ENCODE measurements around the gene APBA1.
"Not testable (repeated sequence)": the region's sequence is repeated elsewhere in the genome, so short reads cannot be mapped to it uniquely, and the experiment has no call there.

APBA1 gene

DNA sequence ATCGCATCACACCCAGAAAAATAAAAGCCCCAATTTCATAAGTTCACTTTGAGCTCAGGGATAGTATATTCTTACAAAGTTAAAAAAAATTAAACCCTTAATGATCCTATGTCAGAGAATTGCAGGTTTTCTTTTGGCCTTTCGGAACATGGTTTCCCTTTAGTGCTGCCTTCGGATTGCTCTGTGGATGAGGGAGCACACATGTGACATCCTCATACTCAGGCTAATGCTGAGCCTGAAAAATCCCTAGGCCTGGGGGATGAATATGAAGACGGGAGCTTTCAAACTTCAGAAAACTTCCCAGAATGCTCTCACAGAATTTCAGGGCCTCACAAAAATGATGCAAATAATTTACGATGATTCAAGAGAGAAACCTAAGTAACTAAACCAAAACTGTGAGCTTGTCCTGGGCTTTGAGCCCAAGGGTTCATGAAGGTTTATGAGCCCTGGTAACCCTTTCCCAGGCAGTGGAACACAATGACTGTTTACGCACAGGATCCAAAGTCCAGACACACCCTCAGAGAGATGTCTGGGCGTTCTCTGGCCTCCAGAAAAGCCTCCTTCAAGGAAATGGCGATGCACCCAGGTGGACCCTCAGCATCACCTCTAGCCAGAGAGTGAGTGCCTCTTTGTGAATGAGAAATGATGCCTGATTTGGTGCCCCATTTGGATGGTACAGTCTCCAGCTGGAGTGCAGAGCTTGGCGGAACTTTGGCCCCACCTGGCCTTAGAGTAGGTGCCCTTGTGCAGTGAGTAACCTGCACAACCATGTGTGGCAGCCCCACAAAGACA is 201.8 kb downstream of the APBA1 start:
- DNase-seq, result no peak

DNA sequence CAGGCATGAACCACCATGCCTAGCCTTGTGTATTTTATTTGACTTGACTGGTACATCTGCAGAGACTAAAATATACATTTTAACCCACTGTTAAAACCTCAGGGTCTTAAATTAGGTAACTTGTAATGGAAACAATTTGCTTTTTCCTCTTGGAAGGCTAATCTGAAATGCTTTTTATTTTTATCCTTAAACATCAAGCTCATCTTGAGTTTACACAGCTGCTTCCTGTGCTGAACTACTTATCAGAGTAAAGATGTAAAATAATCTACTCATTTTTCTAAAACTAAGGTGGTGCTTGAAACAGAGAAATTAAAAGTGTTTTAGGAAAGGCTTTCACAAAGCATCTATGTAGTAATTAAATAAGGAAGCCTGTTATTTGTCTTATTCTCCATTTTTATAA is 203.0 kb downstream of the APBA1 start:
- DNase-seq, result no peak

DNA sequence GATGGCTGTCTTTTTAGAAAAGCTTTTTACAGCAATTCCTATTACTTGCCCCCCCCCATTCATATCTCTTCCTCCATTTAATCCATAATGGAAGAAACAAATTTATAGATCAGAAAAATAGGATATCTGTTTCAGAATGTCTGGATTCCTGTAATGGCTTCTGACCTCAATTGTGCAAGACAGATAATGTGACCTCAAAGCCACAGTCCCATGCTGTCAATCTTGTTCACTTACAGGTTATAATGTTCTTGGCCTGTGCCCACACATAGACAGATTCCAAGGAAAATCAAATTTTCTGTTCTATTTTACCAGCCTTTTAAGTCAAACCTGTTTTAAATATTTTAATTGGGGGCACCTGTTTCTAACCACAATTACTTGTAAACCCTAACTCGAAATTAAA is 203.8 kb downstream of the APBA1 start:
- DNase-seq, result no peak

DNA sequence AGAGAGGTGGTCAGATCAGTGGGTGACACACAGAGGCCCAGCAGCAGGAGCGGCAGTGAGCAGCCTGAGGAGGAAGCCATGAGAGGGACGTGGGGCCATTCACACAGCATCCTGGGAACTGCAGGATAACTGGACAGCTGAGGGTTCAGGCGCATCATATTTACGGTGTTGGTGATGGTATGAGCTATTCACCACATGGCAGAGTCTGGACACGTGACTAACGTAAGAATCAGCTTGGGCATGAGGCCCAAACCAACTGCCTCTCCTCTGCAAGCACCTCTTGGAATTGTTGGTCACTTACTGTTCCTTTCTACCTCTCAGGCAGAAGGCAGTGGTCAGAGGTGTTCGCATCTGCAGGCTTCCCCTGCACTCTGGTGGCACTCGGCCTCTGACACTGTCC is 206.0 kb downstream of the APBA1 start:
- DNase-seq, result no peak

DNA sequence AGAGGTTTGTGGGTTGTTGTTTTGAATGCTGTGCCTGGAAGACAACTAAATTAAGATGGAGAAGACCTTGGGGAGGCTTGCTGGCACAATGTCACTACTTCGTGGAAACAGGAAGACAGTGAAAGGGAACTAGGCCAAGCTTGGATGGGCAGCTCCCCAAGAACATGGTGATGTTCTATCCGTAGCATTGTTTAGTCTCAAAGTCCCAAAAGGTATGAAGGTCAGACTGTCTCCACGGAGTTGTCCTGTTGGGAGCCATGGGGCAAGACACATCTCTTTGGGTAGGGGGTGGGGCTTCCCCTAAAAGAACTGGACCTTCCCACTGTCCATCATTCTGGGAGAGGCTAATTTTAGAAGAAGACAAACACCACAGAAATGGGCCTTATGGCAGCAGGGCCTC is 206.7 kb downstream of the APBA1 start:
- DNase-seq, result no peak

DNA sequence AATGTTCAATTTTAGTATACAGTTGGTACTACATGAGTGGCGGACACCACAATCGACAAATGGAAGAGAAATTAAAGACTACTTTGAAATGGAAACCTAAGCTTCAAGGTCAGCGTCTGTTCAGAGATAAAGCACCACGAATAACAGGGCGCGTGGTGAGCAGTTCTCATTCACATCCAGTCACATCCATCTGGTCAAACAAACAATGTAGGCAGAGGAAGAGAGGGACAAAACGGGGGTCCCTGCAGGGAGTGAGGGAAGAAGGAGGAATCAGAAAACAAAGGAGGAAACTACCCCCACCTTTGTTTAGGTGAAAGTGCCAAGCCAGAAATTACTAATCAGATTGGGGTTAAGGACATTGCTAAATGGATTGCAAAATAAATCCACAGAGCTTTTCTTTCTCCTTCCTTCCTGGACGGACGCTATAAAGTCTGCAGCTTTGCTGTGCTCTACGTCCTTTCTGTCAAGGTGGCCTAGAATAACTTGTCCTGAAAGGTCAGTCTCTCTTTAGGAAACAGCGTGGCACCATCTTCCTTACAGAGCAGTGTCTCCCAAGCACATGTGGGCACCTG is 208.6 kb downstream of the APBA1 start:
- no peak for DNase-seq

DNA sequence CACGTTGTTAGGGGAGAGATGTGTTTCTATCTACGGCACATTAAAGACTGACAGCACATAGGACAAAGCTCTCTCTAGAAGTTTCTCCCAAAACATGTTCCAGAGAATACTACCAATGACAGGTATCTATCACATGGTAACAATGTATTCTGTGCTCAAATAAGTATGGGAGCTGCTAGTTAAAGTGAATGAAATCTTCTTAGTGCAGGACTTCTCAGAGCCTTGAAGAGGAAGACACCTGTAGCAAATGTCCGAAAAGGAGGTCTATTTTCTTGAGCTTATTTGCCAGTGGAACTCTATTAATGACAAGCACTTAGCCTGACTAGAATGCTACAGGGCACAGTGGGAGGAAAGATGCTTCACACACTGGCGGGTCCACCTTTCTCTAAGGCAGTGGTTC is 209.8 kb downstream of the APBA1 start:
- no peak for DNase-seq

DNA sequence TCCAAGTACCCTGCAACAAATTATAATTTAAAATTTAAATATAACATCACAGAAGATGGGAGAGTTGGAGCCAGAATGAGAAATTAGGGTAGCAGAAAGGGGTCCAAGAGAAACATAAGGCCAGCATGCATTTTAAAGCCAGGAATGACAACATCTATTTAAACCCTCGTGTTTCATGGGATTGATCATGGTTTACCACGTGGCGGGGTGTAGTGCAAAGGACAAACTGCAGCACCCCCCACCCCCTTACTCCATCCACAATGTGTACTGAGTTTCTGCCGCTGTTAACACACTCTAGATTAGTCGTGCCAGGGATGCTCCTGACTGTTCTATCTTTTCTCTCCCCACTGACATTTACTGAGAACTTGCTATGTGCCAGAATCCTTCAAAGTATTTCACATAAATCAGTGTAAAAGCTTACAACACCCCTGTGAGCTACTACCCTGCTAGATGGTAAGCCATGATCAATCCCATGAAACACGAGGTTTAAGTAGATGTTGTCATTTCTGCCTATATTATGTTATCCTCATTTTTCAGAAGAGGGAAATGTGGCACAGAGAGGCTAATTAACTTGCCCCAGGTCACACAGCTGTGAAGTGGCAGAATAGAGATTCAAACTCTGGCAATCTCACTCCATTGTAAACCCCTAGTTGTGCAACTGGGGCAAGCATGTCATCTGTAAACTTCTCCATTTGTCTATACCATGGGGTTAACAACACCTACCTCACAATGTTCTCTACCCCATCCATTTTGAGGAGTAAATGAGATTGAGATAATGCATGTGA is 210.9 kb downstream of the APBA1 start:
- DNase-seq, result no peak

DNA sequence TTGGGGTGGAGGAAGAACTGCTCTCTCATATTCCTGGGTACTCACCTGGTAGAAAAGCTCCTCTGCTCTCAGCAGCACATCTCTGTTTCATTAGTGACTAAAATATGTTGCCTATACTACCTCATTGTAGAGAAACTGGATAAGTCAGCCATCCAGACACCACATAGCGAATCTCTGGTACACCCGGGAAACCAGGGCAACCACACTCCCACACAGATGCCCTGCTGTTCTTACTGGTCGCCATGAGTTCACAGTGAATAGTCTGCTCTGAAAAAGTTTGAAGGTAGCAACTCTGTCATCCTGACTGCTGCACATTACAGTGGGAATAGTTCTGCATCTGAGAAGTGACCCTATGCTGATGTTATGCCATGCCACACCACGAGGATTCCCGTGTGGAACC is 212.2 kb downstream of the APBA1 start:
- no peak for DNase-seq

DNA sequence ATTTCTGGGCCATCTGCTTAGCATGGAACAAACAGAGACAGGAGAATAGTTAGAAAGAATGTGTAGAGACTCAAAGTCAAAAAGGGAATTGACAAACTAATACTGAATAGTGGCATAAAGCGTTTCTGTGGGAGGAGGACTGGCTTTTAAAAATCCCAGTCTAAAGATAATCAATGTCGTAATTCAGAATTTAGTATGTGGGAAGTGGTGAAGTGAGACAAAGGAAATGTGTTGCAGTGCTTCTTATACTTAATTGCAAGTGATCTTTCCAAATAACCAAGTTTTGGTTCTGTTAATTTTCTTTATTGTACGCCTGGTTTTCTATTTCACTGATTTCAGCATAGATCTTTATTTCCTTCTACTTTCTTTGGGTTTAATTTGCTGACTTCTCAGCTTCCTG is 214.0 kb downstream of the APBA1 start:
- DNase-seq, result no peak

DNA sequence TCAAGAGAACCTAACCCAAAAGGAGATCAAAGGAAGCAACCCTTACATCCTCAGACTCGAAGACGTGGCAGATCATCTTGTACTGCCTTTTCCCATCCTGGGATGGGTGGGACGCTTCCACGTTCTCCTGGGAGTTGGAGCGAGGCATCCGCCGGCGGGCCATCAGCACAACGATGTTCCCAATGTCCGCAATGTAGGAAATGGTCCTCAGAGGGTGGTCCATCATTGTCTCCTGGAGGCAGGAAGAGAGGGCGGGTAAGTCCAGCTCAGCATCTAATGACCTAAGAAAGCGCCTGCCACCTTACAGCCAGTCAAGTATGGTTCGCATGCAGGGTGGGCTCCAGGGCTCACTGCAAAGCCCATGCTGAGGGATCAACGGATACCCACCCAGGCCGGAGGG is 216.0 kb downstream of the APBA1 start:
- no peak for DNase-seq

DNA sequence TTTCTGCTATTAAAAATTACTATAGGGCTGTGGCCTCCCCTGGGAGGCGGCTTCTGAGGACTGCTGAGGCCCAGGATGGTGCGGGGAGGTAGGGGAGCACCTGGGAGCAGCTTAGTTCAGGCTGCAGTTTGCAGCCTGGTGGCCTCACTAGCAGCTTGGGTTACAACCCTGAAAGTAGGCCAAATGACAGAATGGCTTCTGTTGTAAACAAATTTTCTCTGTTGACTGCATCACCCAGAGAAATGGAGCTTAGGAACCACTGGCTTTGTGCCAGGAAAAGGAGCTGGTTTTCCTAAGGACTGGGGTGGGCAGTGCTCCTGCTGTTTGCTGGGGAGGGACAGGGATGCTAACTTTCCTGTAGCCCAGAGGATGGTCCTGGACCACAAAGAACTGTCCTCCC is 216.9 kb downstream of the APBA1 start:
- DNase-seq, result peak; percentile 6

DNA sequence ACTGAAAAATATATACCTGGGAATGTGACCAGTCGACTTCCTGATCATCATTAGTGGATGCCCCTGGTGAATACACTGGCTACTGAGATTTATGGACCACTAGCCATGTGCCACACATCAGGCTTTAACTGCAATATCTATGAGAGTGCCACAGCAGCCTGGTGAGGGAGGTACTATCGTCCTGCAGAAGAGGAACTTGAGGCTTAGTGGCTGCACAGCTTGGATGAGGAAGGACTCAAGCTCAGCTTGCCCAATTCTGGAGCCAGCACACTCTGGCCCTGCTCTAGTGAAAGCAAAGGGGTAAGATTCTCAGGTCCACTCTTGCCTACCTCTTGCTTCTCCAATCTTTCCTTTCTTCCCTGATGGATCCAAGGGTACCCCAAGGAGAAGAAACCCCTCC is 217.8 kb downstream of the APBA1 start:
- no peak for DNase-seq

DNA sequence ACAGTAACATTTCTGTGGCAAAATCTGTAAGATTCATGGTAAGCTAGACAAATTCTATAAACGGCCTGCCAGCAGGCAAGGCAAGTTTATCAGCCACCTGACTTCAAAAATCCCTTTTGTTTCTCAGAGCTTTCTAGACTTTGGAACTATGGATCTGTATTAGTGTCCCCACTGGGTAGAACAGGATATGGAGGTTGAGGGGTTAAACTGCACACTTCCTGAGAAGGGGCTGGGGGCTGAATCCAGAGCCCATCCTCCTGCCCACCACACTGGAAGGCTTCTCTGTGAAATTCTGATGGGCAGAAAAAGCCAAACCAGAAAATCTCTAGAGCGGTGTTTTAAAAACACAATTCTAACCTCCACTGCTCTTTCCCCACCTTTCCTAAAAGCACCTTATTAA is 218.4 kb downstream of the APBA1 start:
- no peak for DNase-seq

DNA sequence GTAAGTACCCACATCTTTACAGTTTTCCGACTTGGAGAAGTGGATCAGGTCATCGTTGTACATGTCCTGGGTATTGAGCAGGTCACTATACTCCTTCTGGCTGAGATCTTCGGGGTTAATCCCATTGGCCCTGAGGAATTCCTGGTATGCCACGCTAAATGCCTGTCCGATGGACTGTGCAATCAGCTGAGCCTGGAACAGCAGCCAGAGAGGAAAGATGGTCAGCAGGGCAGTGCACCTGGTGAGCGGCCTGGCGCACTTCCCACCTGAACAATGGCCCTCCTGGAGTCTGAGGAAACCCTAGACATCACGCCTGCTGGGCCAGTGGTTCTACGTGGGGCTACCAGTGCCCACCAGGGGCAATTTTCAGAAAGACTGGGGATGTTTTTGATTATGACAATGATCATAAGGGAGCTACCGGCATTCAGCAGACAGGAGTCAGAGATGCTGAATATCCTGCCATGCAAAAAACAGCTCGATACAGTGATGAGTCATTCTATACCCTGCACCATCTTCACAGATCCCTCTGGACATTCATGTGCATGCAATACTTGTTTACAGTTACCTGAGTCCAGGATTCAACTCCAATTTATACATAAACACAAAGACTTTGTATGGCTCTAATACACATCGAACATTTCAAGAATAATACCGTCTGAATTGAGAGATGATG is 219.9 kb downstream of the APBA1 start:
- no peak for DNase-seq

DNA sequence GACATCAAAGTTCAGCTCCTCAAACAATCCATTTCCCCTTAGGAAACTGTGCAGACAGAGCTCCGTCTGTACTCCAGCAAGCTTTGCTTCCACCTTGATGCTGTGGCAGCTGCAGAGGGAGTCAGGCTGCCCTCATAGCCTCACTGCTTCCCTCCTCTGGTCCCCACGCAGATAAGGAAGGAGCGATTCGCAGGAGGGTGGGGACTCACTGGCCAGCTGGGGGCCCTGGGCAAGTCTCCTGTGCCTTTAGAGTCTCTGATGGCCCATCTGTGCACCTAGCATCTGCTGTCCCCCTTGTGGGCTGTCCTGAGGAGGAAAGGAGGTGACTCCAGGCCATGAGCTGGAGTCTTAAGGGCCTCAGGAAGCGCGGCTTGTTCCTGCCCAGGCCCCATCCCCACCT is 225.7 kb downstream of the APBA1 start:
- DNase-seq, result no peak

DNA sequence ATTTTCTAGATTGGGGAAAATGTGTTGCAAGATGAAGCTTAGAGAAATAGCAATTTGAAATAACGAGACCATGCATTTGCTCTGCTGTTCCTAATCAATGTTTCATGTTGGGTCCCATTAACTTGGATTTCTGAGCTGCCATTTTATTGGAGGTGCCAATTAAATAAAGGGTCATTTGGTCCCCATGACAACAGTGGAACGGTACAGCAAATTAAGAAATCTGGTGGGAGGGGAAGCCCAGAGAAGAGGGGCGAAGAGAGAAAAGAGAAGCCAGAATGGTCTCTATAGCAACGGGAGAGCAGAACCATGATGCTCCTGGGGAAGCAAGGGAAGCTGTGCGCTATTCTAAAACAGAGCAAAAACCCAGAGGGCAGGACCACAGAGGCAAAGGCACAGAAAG is 226.9 kb downstream of the APBA1 start:
- DNase-seq, result no peak

DNA sequence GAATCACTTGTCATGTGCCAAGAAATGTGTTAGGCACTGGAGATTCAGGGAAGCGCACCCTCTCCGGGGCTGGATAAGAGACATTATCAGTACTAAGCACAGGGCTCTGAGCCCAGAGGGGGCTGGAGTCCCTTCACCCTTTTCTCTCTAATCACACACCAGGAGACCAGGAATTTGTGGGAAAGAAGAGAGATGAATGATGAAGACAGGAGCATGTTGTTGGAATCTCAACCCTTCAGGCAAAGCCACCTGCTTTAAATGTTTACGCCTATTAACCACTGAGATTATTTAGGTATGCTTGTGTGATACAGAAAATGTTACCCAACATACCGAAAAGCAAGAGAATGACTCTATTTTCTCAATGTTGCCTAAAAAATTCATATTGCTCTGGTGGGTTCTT is 227.4 kb downstream of the APBA1 start:
- DNase-seq, result no peak

DNA sequence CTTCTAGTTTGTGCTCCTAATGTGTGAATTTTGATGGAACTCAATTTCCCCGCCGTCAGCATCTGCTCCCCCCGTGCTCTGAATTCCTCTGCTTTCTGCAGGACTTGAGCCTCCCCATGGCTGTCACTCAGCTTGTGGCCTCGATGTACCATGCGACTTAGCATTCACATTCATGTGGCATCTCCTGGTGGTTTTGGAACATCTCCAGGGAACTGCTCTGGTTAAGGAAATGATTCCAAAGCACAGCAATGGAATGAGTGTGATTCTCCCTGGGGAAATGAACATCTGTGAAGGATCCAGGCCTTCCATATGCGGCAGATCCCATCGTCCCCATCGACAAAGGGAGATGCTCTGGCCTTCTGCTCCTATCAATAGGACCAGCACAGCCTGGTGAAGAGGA is 228.2 kb downstream of the APBA1 start:
- DNase-seq, result no peak

DNA sequence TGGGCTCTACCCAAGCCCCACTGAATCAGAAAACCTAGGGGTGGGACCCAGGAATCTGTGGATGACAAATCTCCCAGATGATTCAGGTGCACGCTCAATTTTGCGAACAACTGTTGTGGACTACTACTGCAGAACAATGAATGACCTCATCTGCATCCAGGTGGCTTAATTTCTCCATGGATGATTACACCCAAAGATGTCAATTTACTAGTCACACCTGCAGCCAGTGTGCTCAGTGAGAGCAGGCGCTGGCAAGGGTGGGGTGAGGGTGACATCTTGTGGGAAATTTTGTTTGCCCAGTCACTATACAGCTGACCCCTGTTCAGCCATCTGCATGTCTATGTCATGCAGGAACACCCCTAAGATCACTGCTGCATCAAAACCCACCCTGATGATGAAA is 229.0 kb downstream of the APBA1 start:
- DNase-seq, result peak; percentile 69

DNA sequence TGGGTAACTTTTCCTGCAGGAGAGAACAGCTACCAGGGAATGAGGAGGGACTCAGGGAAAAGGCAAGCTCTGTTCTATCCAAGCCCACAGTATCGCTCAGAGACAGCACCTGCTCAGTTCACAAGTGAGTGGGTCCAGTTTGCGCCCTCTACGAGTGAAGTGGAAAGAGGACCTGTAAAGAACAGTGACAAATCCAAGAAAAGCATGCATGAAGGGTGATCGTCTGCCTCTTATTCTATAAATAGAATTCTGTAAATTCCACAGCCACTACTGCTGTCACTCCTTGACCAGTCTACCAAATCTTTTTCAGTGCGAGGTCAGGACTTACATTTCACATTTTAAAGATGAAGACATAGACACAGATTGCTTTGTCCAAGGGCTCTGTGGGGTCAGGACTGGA is 229.7 kb downstream of the APBA1 start:
- DNase-seq, result no peak

DNA sequence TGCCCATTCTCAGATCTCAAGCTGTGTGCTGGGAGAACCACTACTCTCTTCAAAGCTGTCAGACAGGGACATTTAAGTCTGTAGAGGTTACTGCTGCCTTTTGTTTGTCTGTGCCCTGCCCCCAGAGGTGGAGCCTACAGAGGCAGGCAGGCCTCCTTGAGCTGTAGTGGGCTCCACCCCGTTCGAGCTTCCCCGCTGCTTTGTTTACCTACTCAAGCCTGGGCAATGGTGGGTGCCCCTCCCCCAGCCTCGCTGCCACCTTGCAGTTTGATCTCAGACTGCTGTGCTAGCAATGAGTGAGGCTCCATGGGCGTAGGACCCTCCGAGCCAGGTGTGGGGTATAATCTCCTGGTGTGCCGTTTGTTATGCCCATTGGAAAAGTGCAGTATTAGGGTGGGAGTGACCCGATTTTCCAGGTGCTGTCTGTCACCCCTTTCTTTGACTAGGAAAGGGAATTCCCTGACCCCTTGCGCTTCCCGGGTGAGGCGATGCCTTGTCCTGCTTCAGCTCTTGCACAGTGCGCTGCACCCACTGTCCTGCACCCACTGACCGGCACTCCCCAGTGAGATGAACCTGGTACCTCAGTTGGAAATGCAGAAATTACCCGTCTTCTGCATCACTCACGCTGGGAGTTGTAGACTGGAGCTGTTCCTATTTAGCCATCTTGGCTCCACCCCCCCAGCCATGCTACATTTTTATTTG is 231.8 kb downstream of the APBA1 start:
- DNase-seq, result not testable (repeated sequence)

DNA sequence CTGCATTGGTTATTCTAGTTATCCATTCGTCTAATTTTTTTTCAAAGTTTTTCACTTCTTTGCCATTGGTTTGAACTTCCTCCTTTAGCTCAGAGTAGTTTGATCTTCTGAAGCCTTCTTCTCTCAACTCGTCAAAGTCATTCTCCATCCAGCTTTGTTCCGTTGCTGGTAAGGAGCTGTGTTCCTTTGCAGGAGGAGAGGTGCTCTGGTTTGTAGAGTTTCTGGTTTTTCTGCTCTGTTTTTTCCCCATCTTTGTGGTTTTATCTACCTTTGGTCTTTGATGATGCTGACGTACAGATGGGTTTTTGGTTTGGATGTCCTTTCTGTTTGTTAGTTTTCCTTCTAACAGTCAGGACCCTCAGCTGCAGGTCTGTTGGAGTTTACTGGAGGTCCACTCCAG is 232.5 kb downstream of the APBA1 start:
- not testable (repeated sequence) for DNase-seq
